HCT116 (cell line): ENCODE results near the gene ZNF536. TPM values are rescaled to one million over a fixed set of nuclear protein-coding genes. Genes with fewer than 3 reads are reported as not detected.

Experiments used
- ATAC-seq: fragments of 200-7000 bp; cut with Tn5 transposase; 2 replicates; pipeline ENCODE4 v1.9.1; 2020; ENCODE audit warnings: mild to moderate bottlenecking, moderate library complexity
- BruUV-seq: library from RNA; stranded (reverse); fragments of 400-500 nt; replicated peaks from 2 replicates; lab custom pipeline; 2021; lab: Mats Ljungman, UMichigan
- CTCF ChIA-PET: fragments of 300-600 bp; sonication (Branson Sonifier 250); formaldehyde crosslinking; loops from one replicate; lab custom pipeline; 2021; ENCODE audit warnings: antibody characterized with exemption; lab: Charles Lee
- POLR2A ChIA-PET: fragments of 300-600, 350-600 bp; sonication (Branson Sonifier 250); formaldehyde crosslinking; loops from one replicate; lab custom pipeline; 2021; ENCODE audit warnings: antibody characterized with exemption; lab: Charles Lee
- RAD21 ChIA-PET, 2 experiments: fragments of 300-600 bp; sonication (Branson Sonifier 250); formaldehyde crosslinking; loops; one replicate each; lab custom pipeline; 2023; ENCODE audit warnings: low total read pairs in 2 of 2; ENCODE audit not compliant: uncharacterized antibody in 2 of 2, unreplicated experiment in 2 of 2, low non-redundant PET in 1 of 2; lab: Charles Lee
- DNase-seq: peaks from one replicate; pipeline ENCODE4 v3.0.0-alpha.2; 2010; ENCODE audit warnings: low read depth, low spot score
- H2AFZ ChIP-seq: fragments of 200-600 bp; shearing (Covaris generic), sonication (generic); 2 replicates; pipeline ENCODE4 v1.6.1; 2017; ENCODE audit warnings: low read depth, mixed run types, mixed read lengths, antibody characterized with exemption, low read length; ENCODE audit not compliant: poor library complexity, severe bottlenecking
- H3K27ac ChIP-seq: 2 replicates; pipeline ENCODE4 v1.5.1; 2012; ENCODE audit warnings: low read depth, low read length
- H3K27me3 ChIP-seq: fragments of 200-600 bp; sonication (generic); 2 replicates; pipeline ENCODE4 v1.6.1; 2016; ENCODE audit warnings: mixed run types, low read length, mixed read lengths; ENCODE audit not compliant: insufficient read depth
- H3K36me3 ChIP-seq, 2 experiments: fragments of 200-500 bp in 1 of 2; fragments of 200-600 bp in 1 of 2; sonication (Bioruptor generic) in 1 of 2; sonication (generic) in 1 of 2; 2 replicates each; pipeline versions ENCODE4 v1.5.1 to v1.6.1; 2014 to 2016; ENCODE audit warnings: low read length in 2 of 2, inconsistent platforms in 1 of 2, mixed read lengths in 1 of 2, mixed run types in 1 of 2; ENCODE audit not compliant: insufficient read depth in 2 of 2, control insufficient read depth in 1 of 2
- H3K4me1 ChIP-seq, 2 experiments: fragments of 200-600 bp in 1 of 2; sonication (generic) in 1 of 2; 2 replicates each; pipeline versions ENCODE4 v1.5.1 to v1.6.1; 2012 to 2017; ENCODE audit warnings: low read length in 2 of 2, inconsistent platforms in 1 of 2, mild to moderate bottlenecking in 1 of 2, mixed read lengths in 1 of 2, mixed run types in 1 of 2, moderate library complexity in 1 of 2; ENCODE audit not compliant: insufficient read depth in 2 of 2, control insufficient read depth in 1 of 2
- H3K4me2 ChIP-seq: fragments of 200-600 bp; sonication (generic); 2 replicates; pipeline ENCODE4 v1.6.1; 2017; ENCODE audit warnings: mixed run types, low read length, mixed read lengths
- H3K4me3 ChIP-seq, 2 experiments: fragments of 200-600 bp in 1 of 2; sonication (generic) in 1 of 2; replicated peaks in 1 of 2; 2 replicates each; pipeline ENCODE4 v1.5.1; 2011 to 2016; ENCODE audit warnings: low read length in 2 of 2, control low read depth in 1 of 2, low read depth in 1 of 2, mild to moderate bottlenecking in 1 of 2, mixed read lengths in 1 of 2, mixed run types in 1 of 2
- H3K79me2 ChIP-seq: fragments of 200-600 bp; sonication (generic); 2 replicates; pipeline ENCODE4 v1.6.1; 2017; ENCODE audit warnings: mild to moderate bottlenecking, mixed run types, low read length, moderate library complexity, mixed read lengths; ENCODE audit not compliant: insufficient read depth
- H3K9ac ChIP-seq: fragments of 200-600 bp; sonication (generic); 2 replicates; pipeline ENCODE4 v1.6.1; 2016; ENCODE audit warnings: low read length, mixed read lengths
- H3K9me2 ChIP-seq: fragments of 200-600 bp; sonication (generic), shearing (Covaris generic); 2 replicates; pipeline ENCODE4 v1.6.1; 2017; ENCODE audit warnings: mixed run types, mild to moderate bottlenecking, moderate library complexity; ENCODE audit not compliant: insufficient read depth
- H3K9me3 ChIP-seq, 2 experiments: fragments of 200-500 bp in 1 of 2; fragments of 200-600 bp in 1 of 2; sonication (Bioruptor generic) in 1 of 2; sonication (generic) in 1 of 2; 2 replicates each; pipeline ENCODE4 v1.6.1; 2014 to 2017; ENCODE audit warnings: low read length in 2 of 2, mixed read lengths in 2 of 2, inconsistent platforms in 1 of 2, low read depth in 1 of 2, mild to moderate bottlenecking in 1 of 2, mixed run types in 1 of 2, moderate library complexity in 1 of 2; ENCODE audit not compliant: control insufficient read depth in 1 of 2, insufficient read depth in 1 of 2
- H4K20me1 ChIP-seq: fragments of 200-600 bp; sonication (generic), shearing (Covaris generic); 2 replicates; pipeline ENCODE4 v1.6.1; 2017; ENCODE audit warnings: mixed run types, mild to moderate bottlenecking, moderate library complexity; ENCODE audit not compliant: insufficient read depth
- ATF3 ChIP-seq: IDR thresholded peaks from 2 replicates; pipeline ENCODE4 v1.6.1; 2012
- CBX3 ChIP-seq: IDR thresholded peaks from 2 replicates; pipeline ENCODE4 v1.6.1; 2012; ENCODE audit warnings: low read depth
- CEBPB ChIP-seq: IDR thresholded peaks from 2 replicates; pipeline ENCODE4 v1.6.1; 2012; ENCODE audit warnings: low read depth
- CTCF ChIP-seq, 3 experiments: fragments of 200-600 bp in 1 of 3; sonication (generic) in 1 of 3; IDR thresholded peaks in 2 of 3; conservative IDR thresholded peaks in 1 of 3; 2 replicates each; pipeline ENCODE4 v1.5.1; 2012 to 2017; ENCODE audit warnings: low read depth in 2 of 3, low read length in 2 of 3, antibody characterized with exemption in 1 of 3, borderline replicate concordance in 1 of 3, control low read depth in 1 of 3, mild to moderate bottlenecking in 1 of 3, mixed read lengths in 1 of 3, mixed run types in 1 of 3, moderate library complexity in 1 of 3; ENCODE audit not compliant: insufficient read depth in 1 of 3
- EZH2 ChIP-seq: fragments of 200-600 bp; sonication (generic); IDR thresholded peaks from 2 replicates; pipeline ENCODE4 v1.6.1; 2017; ENCODE audit warnings: antibody characterized with exemption, mixed run types
- EZH2phosphoT487 ChIP-seq: fragments of 200-600 bp; IDR thresholded peaks from 2 replicates; pipeline ENCODE4 v1.6.1; 2018; ENCODE audit warnings: antibody characterized with exemption, borderline replicate concordance
- FOSL1 ChIP-seq: IDR thresholded peaks from 2 replicates; pipeline ENCODE4 v1.6.1; 2012; ENCODE audit warnings: low read depth
- MAX ChIP-seq: IDR thresholded peaks from 2 replicates; pipeline ENCODE4 v1.6.1; 2012
- POLR2AphosphoS5 ChIP-seq: IDR thresholded peaks from 2 replicates; pipeline ENCODE4 v1.6.1; 2011; ENCODE audit warnings: mild to moderate bottlenecking, low read depth, low read length, moderate library complexity
- RAD21 ChIP-seq: IDR thresholded peaks from 2 replicates; pipeline ENCODE4 v1.6.1; 2012; ENCODE audit warnings: low read depth, mild to moderate bottlenecking
- REST ChIP-seq: IDR thresholded peaks from 2 replicates; pipeline ENCODE4 v1.6.1; 2012; ENCODE audit warnings: low read depth
- SP1 ChIP-seq: IDR thresholded peaks from 2 replicates; pipeline ENCODE4 v1.6.1; 2012; ENCODE audit warnings: low read depth
- SRF ChIP-seq: IDR thresholded peaks from 2 replicates; pipeline ENCODE4 v1.6.1; 2012; ENCODE audit warnings: low read depth
- YY1 ChIP-seq: IDR thresholded peaks from 2 replicates; pipeline ENCODE4 v1.6.1; 2011; ENCODE audit warnings: low read length, low read depth, moderate library complexity, mild to moderate bottlenecking; ENCODE audit not compliant: insufficient replicate concordance; ENCODE audit errors: extremely low read depth
- ZBTB33 ChIP-seq: IDR thresholded peaks from 2 replicates; pipeline ENCODE4 v1.6.1; 2011; ENCODE audit warnings: mild to moderate bottlenecking, low read length, moderate library complexity; ENCODE audit not compliant: insufficient replicate concordance; ENCODE audit errors: extremely low read depth
- ZFX ChIP-seq: fragments of 450-650 bp; IDR thresholded peaks from 2 replicates; pipeline ENCODE4 v1.6.1; 2017
- ZNF274 ChIP-seq: fragments of 200-500 bp; sonication (Bioruptor generic); IDR thresholded peaks from 2 replicates; pipeline ENCODE4 v1.6.1; 2014; ENCODE audit warnings: mild to moderate bottlenecking, low read depth, low read length, inconsistent platforms
- intact Hi-C: fragments of 100-400 bp; cut with micrococcal nuclease; formaldehyde crosslinking; loops from 2 replicates; pipeline ENCODE4 v1.10.0; 2022
- total RNA-seq: library from RNA; stranded (reverse); gene quantifications from one replicate; pipeline ENCODE4 v1.2.1, GENCODE V29; 2021; ENCODE audit not compliant: unreplicated experiment

Gene ZNF536
- total RNA-seq, 1 experiment from 2014 or later, result not detected

- DNase-seq, result no peak
- BruUV-seq, result no TSS peak
- no peaks in the 10 kb centered on the region for H3K36me3 ChIP-seq
- intact Hi-C loops, result no loop called here
- H3K9me2 ChIP-seq, result no peaks in the 10 kb centered on the region
- TF ChIP-seq REST (no peak), EZH2 (no peak), ZNF274 (no peak), ATF3 (no peak), SP1 (no peak), CEBPB (no peak), POLR2AphosphoS5 (no peak), CBX3 (no peak), FOSL1 (no peak), ZFX (no peak), MAX (no peak), RAD21 (no peak), SRF (no peak), YY1 (no peak), ZBTB33 (no peak), EZH2phosphoT487 (no peak), CTCF (IDR thresholded peaks at IDR 0.05 in 2 of 3, conservative IDR thresholded peaks at IDR 0.05 in 1 of 3; ENCODE audit: borderline replicate concordance in 1 of 3, insufficient read depth in 1 of 3, low read depth in 2 of 3, low read length in 2 of 3) (no peak)
- TF ChIP-seq, all 23 proteins: peak for 0
- H3K4me2 ChIP-seq, result no peak overlapping the region
- no peaks in the 10 kb centered on the region for H3K4me1 ChIP-seq
- H2AFZ ChIP-seq, result no peak overlapping the region
- H3K27ac ChIP-seq, result no peak overlapping the region
- no peak overlapping the region for H3K9ac ChIP-seq
- no peaks in the 10 kb centered on the region for H3K9me3 ChIP-seq
- peaks cover 38% of the 10 kb centered on the region for H3K27me3 ChIP-seq
- ChIA-PET CTCF (no interaction called here), POLR2A (no interaction called here), RAD21 (no interaction called here)
- H4K20me1 ChIP-seq, result no peaks in the 10 kb centered on the region
- H3K4me3 ChIP-seq, result no peak overlapping the region
- no peaks in the 10 kb centered on the region for H3K79me2 ChIP-seq
- ATAC-seq, result no peak
Measured at GRCh38 chr19:30367006-30367405, 5.2 kb upstream of the ZNF536 start.
